ENCODE measurements around the gene IQGAP2.
A peak's percentile ranks its signal among the peaks of the same experiment; 100 is the strongest.
"Not testable (repeated sequence)": the region's sequence is repeated elsewhere in the genome, so short reads cannot be mapped to it uniquely, and the experiment has no call there.

The IQGAP2 gene

GRCh38 chr5:76542887-76543690 lies 140.0 kb downstream of the IQGAP2 start:
- no peak for DNase-seq (ENCODE audit: low spot score)

GRCh38 chr5:76544268-76544926 lies 141.3 kb downstream of the IQGAP2 start:
- DNase-seq (ENCODE audit: low spot score) = peak; percentile 73

DNA sequence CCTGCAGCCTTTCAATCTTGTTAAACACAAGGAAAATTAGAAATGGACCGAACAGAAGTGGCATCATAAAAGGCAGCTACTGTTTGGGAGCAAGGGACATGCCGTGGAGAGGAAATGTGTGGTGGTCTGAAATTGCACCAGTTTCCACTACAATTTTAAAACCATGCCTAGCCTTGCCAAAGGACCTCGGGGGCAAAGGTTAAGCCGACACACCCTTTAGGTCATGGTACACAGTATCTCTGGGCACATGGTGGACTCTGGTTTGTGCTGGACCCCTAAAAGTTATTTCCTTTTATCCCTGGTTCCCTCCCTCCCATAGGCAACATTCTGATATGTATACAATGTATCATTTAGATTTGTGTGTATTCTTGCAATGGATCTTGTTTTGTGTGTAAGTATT lies 142.1 kb downstream of the IQGAP2 start:
- DNase-seq (ENCODE audit: low spot score) = no peak

GRCh38 chr5:76546497-76547102 lies 143.5 kb downstream of the IQGAP2 start:
- no peak for DNase-seq (ENCODE audit: low spot score)

DNA sequence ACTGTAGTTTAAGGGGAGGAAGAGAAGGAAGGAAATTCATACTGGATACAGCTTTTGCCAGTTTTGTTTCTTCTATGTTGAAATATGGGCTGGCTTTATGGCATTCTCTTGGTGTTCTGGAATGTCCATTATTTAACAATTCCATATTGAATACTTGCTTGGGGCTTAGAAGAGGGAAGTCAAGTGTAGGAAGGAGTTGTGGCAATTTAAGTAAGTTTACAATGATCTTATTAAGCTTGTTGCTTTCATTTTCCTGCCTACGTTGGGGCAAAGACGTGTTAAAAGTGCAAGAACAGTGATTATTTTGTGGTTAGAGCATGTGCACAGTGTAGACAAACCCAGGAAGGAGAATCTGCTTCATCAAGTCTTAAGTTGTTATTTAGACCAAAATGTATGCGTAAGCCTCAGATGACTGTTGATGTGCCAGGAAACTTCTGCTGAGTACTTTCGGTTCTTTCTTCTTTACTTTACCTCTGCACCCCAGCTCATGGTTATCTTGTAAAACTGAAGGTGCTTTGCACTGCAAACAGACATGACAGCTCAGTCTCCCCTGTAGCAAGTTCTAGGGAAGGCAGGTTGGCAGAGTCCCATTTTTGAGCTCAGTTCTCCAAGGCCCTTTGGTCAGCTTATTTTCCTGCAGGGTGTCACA lies 144.3 kb downstream of the IQGAP2 start:
- DNase-seq (ENCODE audit: low spot score) = no peak

DNA sequence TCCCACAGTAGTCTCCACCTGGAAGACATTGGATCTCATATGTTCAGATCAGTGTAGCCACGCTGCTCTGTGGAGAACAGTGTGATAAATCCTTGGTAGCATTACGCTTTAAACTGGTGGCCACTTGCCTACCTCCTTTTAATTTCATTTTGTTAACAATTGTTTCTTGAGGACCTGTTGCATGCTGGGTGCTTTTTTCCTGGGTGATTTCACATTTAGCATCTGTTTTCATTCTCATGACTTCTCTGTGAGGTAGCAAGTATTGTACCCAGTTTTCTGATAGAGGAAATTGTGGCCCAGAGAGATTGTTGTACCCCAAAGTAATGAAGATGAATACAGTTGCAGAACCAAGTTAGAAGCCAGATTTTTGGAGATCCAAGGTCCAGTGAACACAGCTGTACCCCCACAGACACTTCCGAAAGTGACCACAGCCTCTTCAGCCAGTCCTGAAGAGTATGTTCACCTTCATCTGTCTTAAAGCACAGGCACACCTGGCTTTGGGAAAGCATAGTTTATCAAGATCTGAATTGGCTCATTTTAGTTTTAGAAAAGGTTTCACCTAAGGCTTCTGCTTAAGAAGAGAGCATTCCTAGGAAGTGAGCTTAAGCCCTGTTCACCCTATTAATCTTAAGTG lies 144.9 kb downstream of the IQGAP2 start:
- DNase-seq (ENCODE audit: low spot score) = no peak

DNA sequence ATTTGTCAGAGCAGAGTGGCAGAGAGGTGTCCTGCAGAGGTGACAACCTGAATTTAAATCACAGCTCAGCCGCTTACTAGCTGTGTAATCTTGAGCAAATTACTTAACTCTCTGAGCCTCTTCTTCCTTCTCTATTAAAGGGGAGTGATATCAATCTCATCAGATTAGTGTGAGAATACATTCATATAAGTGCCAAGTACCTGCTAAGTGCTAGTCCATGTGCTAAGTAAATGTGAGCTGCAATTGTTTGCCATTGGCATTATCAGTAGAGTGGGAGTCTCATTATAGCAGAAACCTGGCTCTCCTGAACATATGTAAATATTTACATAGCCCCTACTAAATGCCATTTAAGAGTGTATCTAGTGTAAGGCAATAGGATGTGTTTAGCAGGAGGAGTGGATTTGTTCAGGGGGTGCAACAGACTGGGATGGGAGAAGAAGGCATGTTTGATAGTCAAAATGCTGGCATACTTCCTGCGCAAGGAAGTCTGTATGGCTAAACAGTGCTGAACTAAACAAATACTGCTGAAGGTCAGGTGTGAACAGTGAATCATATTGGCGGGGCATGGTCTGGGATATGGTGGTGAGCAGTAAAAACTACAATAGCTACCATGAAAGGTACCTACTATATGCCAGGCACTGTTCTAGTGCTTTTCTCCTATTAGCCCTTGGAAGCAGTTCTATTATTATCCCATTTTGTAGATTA lies 145.6 kb downstream of the IQGAP2 start:
- no peak for DNase-seq (ENCODE audit: low spot score)

- DNase-seq (ENCODE audit: low spot score) = not testable (repeated sequence)
These were observed 147.8 kb downstream of the IQGAP2 start for GRCh38 chr5:76550881-76551280.

GRCh38 chr5:76552546-76552945 lies 149.5 kb downstream of the IQGAP2 start:
- no peak for DNase-seq (ENCODE audit: low spot score)

DNA sequence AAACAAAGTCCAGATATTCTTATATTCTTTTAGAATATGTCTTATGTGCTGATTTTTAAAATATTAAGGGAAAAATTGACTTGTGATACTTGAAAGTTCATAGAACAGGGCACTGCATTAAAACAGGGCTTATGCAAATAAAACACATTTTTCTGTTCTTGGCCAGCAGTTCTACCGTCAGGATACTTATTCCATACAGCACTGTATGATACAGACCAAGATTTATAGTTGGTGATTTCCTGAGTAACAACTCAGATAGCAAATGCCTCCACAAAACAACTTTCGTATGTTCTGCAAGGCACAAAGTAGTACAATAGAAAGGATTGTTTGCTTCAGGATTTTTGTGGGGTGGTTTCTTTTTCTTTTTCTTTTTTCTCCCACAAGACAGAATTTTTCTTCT lies 150.2 kb downstream of the IQGAP2 start:
- no peak for DNase-seq (ENCODE audit: low spot score)

DNA sequence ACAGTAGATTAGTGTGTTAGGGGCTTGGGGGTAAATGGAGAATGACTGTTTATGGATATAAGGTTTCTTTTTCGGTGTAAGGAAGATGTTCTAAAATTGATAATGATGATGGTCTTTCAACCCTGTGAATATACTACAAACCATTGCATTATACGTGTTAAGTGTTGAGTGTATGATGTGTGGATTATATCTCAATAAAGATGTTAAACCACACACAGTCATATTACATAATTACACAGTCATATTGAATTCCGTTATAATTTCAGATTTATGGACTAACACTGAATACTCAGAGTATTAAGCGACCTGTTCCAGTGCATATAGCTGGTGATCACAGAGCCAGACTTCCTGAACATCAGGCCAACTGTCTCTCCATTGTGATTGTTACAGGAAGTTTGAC lies 152.0 kb downstream of the IQGAP2 start:
- no peak for DNase-seq (ENCODE audit: low spot score)

- DNase-seq (ENCODE audit: low spot score) = no peak
These were observed 152.6 kb downstream of the IQGAP2 start for GRCh38 chr5:76555717-76556116.

DNA sequence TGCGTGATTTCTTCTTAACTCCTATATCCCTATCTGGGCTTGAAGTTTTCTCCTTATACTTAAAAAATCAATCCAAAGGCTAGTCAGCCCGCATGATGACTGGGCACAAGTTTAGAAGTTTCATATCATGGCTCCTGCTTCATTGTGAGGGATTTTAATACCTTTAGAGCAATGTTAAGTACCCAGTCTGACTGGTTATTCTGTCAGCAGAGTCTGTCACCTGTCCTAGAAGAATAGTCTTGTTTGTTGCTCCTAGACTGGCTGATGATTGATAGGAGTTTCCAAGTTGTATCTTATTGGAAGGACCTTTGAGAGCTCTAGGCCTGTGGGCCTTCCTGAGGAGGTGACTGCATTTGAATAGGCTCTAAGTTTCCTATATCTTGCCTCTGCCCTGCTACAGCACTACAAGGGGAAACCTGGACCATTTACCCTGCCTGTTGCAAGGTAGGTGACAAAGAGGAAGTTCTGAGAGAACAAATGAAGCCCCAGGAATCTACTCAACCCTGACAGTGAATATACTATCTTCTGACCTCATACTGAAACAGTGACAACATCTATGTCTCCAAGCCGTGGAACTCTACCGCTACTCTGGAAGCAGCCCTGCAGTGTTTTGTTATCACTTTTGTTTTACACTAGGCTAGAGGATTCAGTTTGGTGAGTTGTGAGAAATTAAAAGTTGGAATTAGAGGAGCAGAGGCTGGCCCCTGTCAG lies 153.6 kb downstream of the IQGAP2 start:
- DNase-seq (ENCODE audit: low spot score) = no peak

GRCh38 chr5:76560952-76561891 lies 158.1 kb downstream of the IQGAP2 start:
- no peak for DNase-seq (ENCODE audit: low spot score)

- DNase-seq (ENCODE audit: low spot score) = no peak
These were observed 158.9 kb downstream of the IQGAP2 start for GRCh38 chr5:76561959-76562358.

GRCh38 chr5:76565009-76565408 lies 161.9 kb downstream of the IQGAP2 start:
- no peak for DNase-seq (ENCODE audit: low spot score)

GRCh38 chr5:76570153-76570552 lies 167.1 kb downstream of the IQGAP2 start:
- no peak for DNase-seq (ENCODE audit: low spot score)

- no peak for DNase-seq (ENCODE audit: low spot score)
These were observed 168.5 kb downstream of the IQGAP2 start for GRCh38 chr5:76571559-76571958.

DNA sequence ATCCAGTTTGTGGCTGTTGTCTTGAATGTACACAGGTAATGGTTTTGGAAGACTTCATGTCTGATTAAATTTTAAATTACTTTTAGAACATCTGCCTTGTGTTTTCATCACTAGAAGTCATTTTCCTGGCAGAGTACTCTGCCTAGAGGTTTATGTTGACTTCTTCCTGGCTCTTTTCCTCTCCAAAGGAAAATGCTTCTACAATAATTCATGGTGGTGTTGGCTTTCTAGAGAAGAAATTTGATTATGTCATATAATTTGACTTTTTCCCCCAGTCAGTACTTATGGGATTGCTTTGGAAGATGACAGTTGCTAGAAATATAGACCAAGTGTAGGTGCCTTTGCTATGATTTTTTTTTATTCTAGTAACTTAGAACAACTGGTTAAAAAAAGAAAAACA lies 173.4 kb downstream of the IQGAP2 start:
- DNase-seq (ENCODE audit: low spot score) = no peak

DNA sequence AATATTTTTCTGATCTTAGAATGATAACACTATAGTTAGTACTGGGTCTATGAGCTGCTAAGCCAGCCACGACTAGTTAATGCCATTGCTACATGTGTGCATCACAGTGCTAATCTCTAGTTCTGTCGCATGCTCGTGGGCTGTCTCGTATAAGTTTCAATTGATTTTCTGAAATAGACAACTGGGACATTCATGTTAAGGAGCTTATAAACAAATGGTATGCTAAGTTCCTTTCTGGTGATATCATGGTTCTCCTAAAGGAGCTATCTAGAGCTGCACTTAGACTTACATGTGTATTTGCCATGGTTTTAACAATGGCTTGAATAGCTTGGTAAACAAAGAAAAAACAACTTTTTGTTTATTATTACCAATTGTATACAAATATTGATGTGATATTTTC lies 173.9 kb downstream of the IQGAP2 start:
- DNase-seq (ENCODE audit: low spot score) = no peak

All from D341Med (cell line).